Gastrocnemius medialis (tissue), 4 donors: ENCODE results near the gene RAB21.

ENCODE experiments used
- POLR2A ChIP-seq, 2 donors: fragments of 450-650 bp; IDR thresholded peaks; one replicate each; pipeline ENCODE4 v1.6.1; 2017; ENCODE audit warnings: antibody characterized with exemption in 2 of 2, mild to moderate bottlenecking in 2 of 2, moderate library complexity in 2 of 2
- TF ChIP-seq, protein P1 (sequence below), 5 experiments: fragments of 450-650 bp in 3 of 5; fragments of 200-600 bp in 2 of 5; sonication (generic) in 2 of 5; IDR thresholded peaks in 4 of 5; conservative IDR thresholded peaks in 1 of 5; 1 replicate in 4 of 5; 2 replicates in 1 of 5; pipeline ENCODE4 v1.5.1; 2016 to 2019; ENCODE audit warnings: antibody characterized with exemption in 5 of 5, mild to moderate bottlenecking in 3 of 5, moderate library complexity in 3 of 5

DNA sequence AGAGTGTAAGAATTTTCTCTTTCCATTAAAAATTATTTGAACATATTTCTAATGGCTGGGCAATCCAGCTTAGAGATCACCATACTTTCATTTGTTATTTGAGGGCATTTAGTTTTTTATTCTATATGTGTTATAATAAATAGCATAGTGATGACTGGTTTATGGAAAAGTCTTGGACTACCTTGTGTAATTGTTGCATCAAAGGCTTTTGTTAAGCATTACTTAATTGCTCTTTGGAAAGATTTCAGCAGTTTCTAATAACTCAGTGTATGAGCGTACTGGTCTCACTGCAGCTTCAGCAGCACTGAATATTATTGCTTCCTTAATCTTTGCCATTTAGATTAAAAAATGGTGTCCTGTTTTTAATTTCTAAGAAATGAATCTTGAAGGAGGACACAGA is 46.0 kb upstream of the RAB21 start:
- TF ChIP-seq, protein P1, sequence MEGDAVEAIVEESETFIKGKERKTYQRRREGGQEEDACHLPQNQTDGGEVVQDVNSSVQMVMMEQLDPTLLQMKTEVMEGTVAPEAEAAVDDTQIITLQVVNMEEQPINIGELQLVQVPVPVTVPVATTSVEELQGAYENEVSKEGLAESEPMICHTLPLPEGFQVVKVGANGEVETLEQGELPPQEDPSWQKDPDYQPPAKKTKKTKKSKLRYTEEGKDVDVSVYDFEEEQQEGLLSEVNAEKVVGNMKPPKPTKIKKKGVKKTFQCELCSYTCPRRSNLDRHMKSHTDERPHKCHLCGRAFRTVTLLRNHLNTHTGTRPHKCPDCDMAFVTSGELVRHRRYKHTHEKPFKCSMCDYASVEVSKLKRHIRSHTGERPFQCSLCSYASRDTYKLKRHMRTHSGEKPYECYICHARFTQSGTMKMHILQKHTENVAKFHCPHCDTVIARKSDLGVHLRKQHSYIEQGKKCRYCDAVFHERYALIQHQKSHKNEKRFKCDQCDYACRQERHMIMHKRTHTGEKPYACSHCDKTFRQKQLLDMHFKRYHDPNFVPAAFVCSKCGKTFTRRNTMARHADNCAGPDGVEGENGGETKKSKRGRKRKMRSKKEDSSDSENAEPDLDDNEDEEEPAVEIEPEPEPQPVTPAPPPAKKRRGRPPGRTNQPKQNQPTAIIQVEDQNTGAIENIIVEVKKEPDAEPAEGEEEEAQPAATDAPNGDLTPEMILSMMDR (IDR thresholded peaks at IDR 0.05 in 4 of 5, conservative IDR thresholded peaks at IDR 0.05 in 1 of 5), result no peak
- TF ChIP-seq POLR2A (IDR thresholded peaks at IDR 0.05), result no peak
